IPS-15b (cell line): ENCODE results near the gene KLF5.

Experiments used
- H3K27me3 ChIP-seq: one replicate; pipeline ENCODE4 v1.6.1; 2013; ENCODE audit warnings: low read length; ENCODE audit not compliant: control insufficient read depth, insufficient read depth
- H3K36me3 ChIP-seq: one replicate; pipeline ENCODE4 v1.6.1; 2013; ENCODE audit warnings: low read length; ENCODE audit not compliant: control insufficient read depth, insufficient read depth
- H3K4me1 ChIP-seq: one replicate; pipeline ENCODE4 v1.6.1; 2013; ENCODE audit warnings: mild to moderate bottlenecking, low read length; ENCODE audit not compliant: control insufficient read depth, insufficient read depth
- H3K4me3 ChIP-seq: one replicate; pipeline ENCODE4 v1.5.1; 2013; ENCODE audit warnings: low read depth, low read length
- H3K9ac ChIP-seq: one replicate; pipeline ENCODE4 v1.6.1; 2013; ENCODE audit warnings: low read depth, mild to moderate bottlenecking, low read length
- H3K9me3 ChIP-seq: one replicate; pipeline ENCODE4 v1.6.1; 2013; ENCODE audit warnings: mild to moderate bottlenecking, low read length; ENCODE audit not compliant: control insufficient read depth, insufficient read depth

Gene KLF5

GRCh38 chr13:73119612-73120011 is 60.8 kb downstream of the KLF5 start:
- H3K4me3 ChIP-seq, result no peak overlapping the region
- H3K36me3 ChIP-seq, result no peaks in the 10 kb centered on the region
- no peaks in the 10 kb centered on the region for H3K9me3 ChIP-seq
- no peaks in the 10 kb centered on the region for H3K27me3 ChIP-seq
- no peaks in the 10 kb centered on the region for H3K4me1 ChIP-seq
- H3K9ac ChIP-seq, result no peak overlapping the region
